GM12875 (cell line): Measurements from ENCODE around the gene ARNT2.

Experiments used
- H3K4me3 ChIP-seq: one replicate; pipeline ENCODE4 v1.5.1; 2011; ENCODE audit warnings: low read depth, low read length, control low read depth
- TF ChIP-seq, protein P1 (sequence below): IDR thresholded peaks from 2 replicates; pipeline ENCODE4 v1.5.1; 2011; ENCODE audit warnings: low read depth, mild to moderate bottlenecking, control low read depth, inconsistent platforms, low read length, moderate library complexity, borderline replicate concordance; ENCODE audit not compliant: insufficient read depth

The ARNT2 gene

DNA sequence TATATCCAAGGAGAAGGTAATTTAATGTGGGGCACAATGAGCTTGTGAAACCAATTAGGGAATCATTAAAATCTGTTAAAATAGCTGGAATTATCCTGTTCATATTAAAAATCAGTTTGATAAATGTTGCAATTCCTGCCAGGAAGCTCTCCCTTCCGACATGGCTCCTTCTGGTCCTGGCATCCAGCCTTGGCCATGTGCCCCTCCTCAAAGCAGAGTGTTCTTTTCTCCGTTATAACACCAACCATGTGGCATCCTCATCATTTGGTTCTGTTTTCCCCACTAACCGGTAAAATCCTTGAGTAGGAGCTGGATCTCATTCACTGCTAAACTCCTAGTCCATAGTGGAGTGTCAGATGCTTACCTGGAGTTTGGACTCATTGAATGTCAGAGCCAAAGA, 127.2 kb downstream of the ARNT2 start:
- no peak overlapping the region for H3K4me3 ChIP-seq
- TF ChIP-seq, protein P1, sequence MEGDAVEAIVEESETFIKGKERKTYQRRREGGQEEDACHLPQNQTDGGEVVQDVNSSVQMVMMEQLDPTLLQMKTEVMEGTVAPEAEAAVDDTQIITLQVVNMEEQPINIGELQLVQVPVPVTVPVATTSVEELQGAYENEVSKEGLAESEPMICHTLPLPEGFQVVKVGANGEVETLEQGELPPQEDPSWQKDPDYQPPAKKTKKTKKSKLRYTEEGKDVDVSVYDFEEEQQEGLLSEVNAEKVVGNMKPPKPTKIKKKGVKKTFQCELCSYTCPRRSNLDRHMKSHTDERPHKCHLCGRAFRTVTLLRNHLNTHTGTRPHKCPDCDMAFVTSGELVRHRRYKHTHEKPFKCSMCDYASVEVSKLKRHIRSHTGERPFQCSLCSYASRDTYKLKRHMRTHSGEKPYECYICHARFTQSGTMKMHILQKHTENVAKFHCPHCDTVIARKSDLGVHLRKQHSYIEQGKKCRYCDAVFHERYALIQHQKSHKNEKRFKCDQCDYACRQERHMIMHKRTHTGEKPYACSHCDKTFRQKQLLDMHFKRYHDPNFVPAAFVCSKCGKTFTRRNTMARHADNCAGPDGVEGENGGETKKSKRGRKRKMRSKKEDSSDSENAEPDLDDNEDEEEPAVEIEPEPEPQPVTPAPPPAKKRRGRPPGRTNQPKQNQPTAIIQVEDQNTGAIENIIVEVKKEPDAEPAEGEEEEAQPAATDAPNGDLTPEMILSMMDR = no peak

DNA sequence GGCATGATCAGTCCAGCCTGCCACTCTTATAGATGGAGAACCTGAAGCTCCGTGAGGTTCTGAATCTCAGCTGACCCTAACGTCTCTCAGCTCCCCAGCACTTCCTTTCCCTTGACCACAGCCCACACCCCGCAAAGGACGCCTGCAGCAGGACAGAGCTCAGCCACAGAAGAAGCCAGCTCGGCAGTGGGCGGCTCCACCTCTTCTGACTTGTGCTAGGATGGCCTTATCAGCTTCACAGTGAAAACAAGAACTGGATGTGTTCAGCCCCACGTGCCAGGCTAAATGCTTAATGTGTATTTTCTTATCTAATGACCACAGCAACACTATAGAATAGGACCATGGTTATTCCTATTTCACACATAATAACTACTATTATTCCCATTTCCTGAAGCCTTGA, 127.6 kb downstream of the ARNT2 start:
- TF ChIP-seq, protein P1 = no peak
- H3K4me3 ChIP-seq = no peak overlapping the region

DNA sequence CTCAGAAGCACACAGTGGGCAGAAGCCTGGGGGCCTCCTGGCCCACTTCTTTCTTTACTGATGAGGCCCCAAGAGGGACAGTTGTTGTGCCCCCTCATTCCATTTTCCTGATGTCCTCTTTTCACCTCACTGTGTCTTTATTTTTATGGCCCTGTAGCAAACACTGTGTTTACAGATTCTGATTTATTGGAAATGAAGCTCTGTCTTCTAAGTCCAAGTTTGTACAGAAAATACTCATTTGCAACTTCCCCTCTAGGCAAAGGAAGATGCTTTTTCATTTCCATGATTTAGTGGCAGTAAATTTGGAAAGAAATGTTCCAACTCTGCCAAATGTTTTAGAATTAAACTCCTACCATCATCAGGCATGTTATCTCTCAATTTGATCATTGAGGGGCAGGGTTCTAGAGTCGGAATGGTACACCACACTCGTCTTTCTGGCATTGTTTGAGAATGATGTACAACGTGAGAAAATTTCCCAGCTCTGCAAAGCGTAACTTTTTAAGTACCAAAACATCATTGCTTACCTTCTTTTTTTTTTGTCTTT, 129.7 kb downstream of the ARNT2 start:
- TF ChIP-seq, protein P1 = no peak
- H3K4me3 ChIP-seq = no peak overlapping the region

DNA sequence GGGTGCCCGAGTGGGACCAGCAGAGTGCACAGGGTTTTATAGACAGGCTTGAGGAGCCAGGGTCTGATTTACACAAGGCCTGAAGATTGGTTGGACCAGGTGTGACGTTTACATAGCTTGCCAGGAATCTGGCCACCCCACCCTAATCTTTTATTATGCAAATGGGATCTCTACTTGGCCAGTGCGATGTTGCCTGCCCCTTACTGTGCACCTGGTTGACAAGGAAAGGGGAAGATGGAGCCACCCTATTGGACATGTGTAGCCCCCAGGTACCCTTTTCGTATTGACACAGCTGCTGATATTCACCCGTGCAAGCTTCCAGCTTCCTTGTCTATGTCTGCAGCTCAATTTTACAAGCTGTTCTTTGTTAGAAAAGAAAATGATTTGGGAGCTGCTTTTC, 132.0 kb downstream of the ARNT2 start:
- TF ChIP-seq, protein P1 = no peak
- H3K4me3 ChIP-seq = no peak overlapping the region

DNA sequence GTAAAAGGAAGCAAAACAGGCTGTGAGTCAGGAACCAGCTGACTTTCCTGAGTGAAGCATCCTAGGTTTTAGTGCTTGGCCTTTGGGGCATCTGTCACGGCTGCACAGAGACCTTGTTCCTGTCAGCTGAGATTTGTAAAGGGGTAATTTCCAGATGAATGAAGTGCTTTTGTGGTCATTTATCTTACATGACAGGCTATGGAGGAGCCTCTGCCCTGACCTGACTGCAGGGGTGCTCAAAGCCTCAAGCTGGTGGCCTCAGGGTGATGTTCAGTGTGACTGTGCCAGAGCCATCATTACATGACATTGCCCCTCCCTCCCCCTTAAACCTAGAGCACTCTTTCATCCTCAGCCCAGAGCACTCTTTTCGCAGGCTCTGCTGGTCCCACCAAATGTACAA, 132.5 kb downstream of the ARNT2 start:
- no peak overlapping the region for H3K4me3 ChIP-seq
- TF ChIP-seq, protein P1 = no peak

DNA sequence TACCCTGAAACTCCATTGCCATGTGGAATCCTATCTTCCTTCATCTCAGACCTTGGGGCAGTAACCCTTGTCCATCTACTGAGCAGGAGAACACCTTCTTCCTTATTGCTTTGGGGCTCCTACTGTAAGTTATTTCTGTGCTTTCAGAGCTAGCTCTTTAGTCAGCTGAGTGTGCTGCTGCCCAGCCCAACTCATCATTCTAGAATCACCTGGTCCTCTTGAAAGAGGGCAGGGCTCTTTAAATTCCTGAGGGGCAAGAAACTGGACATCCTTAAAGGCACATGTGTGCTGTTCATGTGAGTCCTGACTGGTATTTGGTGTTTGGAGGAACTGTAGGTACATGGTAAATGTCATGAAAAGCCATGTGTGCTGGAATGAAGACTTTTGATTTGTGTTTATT, 140.9 kb downstream of the ARNT2 start:
- TF ChIP-seq, protein P1 = no peak
- no peak overlapping the region for H3K4me3 ChIP-seq

DNA sequence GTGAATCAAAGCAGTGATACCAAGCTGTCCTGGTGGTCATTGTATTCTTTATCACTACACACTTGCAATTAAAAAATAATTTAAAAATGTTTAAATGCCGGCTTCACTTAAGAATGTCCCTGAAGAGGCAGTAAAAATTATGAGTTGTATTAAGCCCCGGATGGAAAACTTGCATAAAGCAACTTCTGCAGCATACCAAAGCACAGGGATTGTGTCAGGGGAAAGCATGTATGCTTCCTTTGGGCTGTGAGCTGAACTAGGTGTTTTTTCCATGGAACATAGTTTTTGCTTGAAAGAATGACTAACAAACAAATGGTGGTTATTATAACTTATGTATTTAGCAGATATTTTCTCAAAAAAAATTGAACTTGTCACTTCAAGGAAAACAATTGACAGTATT, 143.1 kb downstream of the ARNT2 start:
- TF ChIP-seq, protein P1 = no peak
- H3K4me3 ChIP-seq = no peak overlapping the region
